ENCODE measurements around the gene CRNKL1. TPM values are rescaled to one million over a fixed set of nuclear protein-coding genes. Genes with fewer than 3 reads are reported as not detected.
A peak's percentile ranks its signal among the peaks of the same experiment; 100 is the strongest.

CRNKL1 gene
- polyA plus RNA-seq, 1 of the 3 experiments (the other 2 are of a cell fraction), result 7.6 TPM

DNA sequence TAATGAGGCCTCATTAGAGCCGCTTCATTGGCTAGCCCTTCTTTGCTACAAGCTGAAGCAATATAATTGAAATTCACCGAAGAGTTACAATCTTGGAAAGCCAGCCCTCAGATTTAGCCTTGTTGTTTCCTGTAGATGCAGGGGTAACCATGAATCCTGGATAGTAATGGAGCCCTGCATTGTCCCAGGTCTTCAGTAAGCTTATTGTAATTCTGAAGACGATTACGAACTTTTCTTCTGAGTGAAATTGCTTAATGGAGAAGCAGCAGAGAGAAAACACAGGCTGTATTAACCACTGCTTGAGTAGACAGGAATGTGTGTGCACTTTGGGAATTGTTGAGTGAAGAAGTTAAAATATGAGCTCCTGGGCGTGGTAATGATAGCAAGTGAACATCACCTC lies 61.4 kb downstream of the CRNKL1 start:
- peaks cover 31 to 50% of the 10 kb centered on the region in 2 experiments for H3K4me1 ChIP-seq (ENCODE audit: control insufficient read depth in 1 of 2, insufficient read depth in 2 of 2, low read depth in 1 of 2, low read length in 1 of 2)
- H3F3A ChIP-seq (replicated peaks; ENCODE audit: insufficient read depth), result peaks cover 41% of the 10 kb centered on the region
- H3K36me3 ChIP-seq (replicated peaks in 1 of 2; ENCODE audit: control insufficient read depth in 1 of 2, insufficient read depth in 2 of 2, low read length in 1 of 2), result no peaks in the 10 kb centered on the region
- WGBS (ENCODE audit: low lambda C conversion rate), result 97% methylated on average over 5 of the region's 5 CpGs
- H3K9me2 ChIP-seq, result no peaks in the 10 kb centered on the region
- TF ChIP-seq ELF1 (IDR thresholded peaks at IDR 0.05), result no peak
- TF ChIP-seq JUND (IDR thresholded peaks at IDR 0.05), result no peak
- TF ChIP-seq SMC3 (IDR thresholded peaks at IDR 0.05; ENCODE audit: low read depth, low read length), result no peak
- no peak for TF ChIP-seq IRF3 (IDR thresholded peaks at IDR 0.05; ENCODE audit: low read depth, low read length)
- no peak for TF ChIP-seq GATA2 (CRISPR knock-in tag; IDR thresholded peaks at IDR 0.05)
- TF ChIP-seq CTCF (IDR thresholded peaks at IDR 0.05), result no peak
- DNase-seq, result no peak
- no peak overlapping the region for H3K4me2 ChIP-seq
- H3K9me3 ChIP-seq, result no peaks in the 10 kb centered on the region
- CTCF ChIA-PET, result interaction anchor here (1.0 to 2.4 kb wide), 3 partner anchors 14 to 298 kb away, joined by 3 to 6 read pairs (median 4); no protein-coding TSS in a partner anchor
- no peak overlapping the region for H2AFZ ChIP-seq (ENCODE audit: low read depth)
- no peak overlapping the region for H3K9ac ChIP-seq
- H3K27ac ChIP-seq (ENCODE audit: low read depth in 2 of 2, low read length in 1 of 2), result peak overlapping the region in 1 of 2 experiments; percentile 99; a peak in 2 of 4 replicates
- POLR2A ChIA-PET, result no interaction called here
- H3K4me3 ChIP-seq (ENCODE audit: low read depth in 2 of 2, low read length in 1 of 2), result no peak overlapping the region
- H4K20me1 ChIP-seq (ENCODE audit: insufficient read depth), result no peaks in the 10 kb centered on the region
- no peaks in the 10 kb centered on the region for H3K27me3 ChIP-seq (ENCODE audit: insufficient read depth)
- H3K79me2 ChIP-seq (ENCODE audit: insufficient read depth), result peaks cover 17% of the 10 kb centered on the region; the same call in 1 of the 2 replicates

- 84% methylated on average over 4 of the region's 4 CpGs for WGBS (ENCODE audit: low lambda C conversion rate)
- peaks cover 6 to 25% of the 10 kb centered on the region in 2 experiments for H3K4me1 ChIP-seq (ENCODE audit: control insufficient read depth in 1 of 2, insufficient read depth in 2 of 2, low read depth in 1 of 2, low read length in 1 of 2)
- peaks cover 10% of the 10 kb centered on the region for H3F3A ChIP-seq (replicated peaks; ENCODE audit: insufficient read depth)
- H3K27ac ChIP-seq (ENCODE audit: low read depth in 2 of 2, low read length in 1 of 2), result peak overlapping the region in 1 of 2 experiments; percentile 72; a peak in 1 of 4 replicates
- no peaks in the 10 kb centered on the region for H4K20me1 ChIP-seq (ENCODE audit: insufficient read depth)
- no peak for DNase-seq
- H3K4me3 ChIP-seq (ENCODE audit: low read depth in 2 of 2, low read length in 1 of 2), result no peak overlapping the region
- ChIA-PET POLR2A (no interaction called here), CTCF (interaction anchor here (0.9 to 1.4 kb wide), 2 partner anchors 10 to 203 kb away, joined by 4 to 5 read pairs; no protein-coding TSS in a partner anchor)
- H2AFZ ChIP-seq (ENCODE audit: low read depth), result no peak overlapping the region
- H3K4me2 ChIP-seq, result no peak overlapping the region
- H3K79me2 ChIP-seq (ENCODE audit: insufficient read depth), result peaks cover 33% of the 10 kb centered on the region
- no peak for TF ChIP-seq USF2 (IDR thresholded peaks at IDR 0.05; ENCODE audit: borderline replicate concordance, low read depth, low read length)
- no peak for TF ChIP-seq TAF1 (IDR thresholded peaks at IDR 0.05; ENCODE audit: borderline replicate concordance, low read depth, low read length)
- TF ChIP-seq POLR2AphosphoS5 (IDR thresholded peaks at IDR 0.05; ENCODE audit: low read depth, low read length), result no peak
- no peak for TF ChIP-seq YY1 (IDR thresholded peaks at IDR 0.05; ENCODE audit: low read depth)
- no peak for TF ChIP-seq SIN3A (IDR thresholded peaks at IDR 0.05; ENCODE audit: borderline replicate concordance, low read depth, low read length)
- TF ChIP-seq GATA2 (CRISPR knock-in tag; IDR thresholded peaks at IDR 0.05), result no peak
- no peak for TF ChIP-seq MAX (IDR thresholded peaks at IDR 0.05; ENCODE audit: low read depth)
- TF ChIP-seq IRF3 (IDR thresholded peaks at IDR 0.05; ENCODE audit: low read depth, low read length), result no peak
- no peak for TF ChIP-seq FOSL2 (IDR thresholded peaks at IDR 0.05; ENCODE audit: borderline replicate concordance, low read depth)
- no peak for TF ChIP-seq ZBTB33 (IDR thresholded peaks at IDR 0.05; ENCODE audit: borderline replicate concordance, low read depth)
- no peak for TF ChIP-seq RXRA (IDR thresholded peaks at IDR 0.05; ENCODE audit: borderline replicate concordance, low read depth)
- TF ChIP-seq RCOR1 (IDR thresholded peaks at IDR 0.05; ENCODE audit: low read length), result no peak
- no peak for TF ChIP-seq FOXM1 (IDR thresholded peaks at IDR 0.05; ENCODE audit: low read depth)
- no peak for TF ChIP-seq CHD2 (IDR thresholded peaks at IDR 0.05; ENCODE audit: low read length, partially characterized antibody)
- TF ChIP-seq MXI1 (IDR thresholded peaks at IDR 0.05; ENCODE audit: low read depth, low read length), result no peak
- TF ChIP-seq FOXJ3 (CRISPR knock-in tag; IDR thresholded peaks at IDR 0.05), result no peak
- no peak overlapping the region for H3K9ac ChIP-seq
- H3K36me3 ChIP-seq (replicated peaks in 1 of 2; ENCODE audit: control insufficient read depth in 1 of 2, insufficient read depth in 2 of 2, low read length in 1 of 2), result no peaks in the 10 kb centered on the region
- H3K27me3 ChIP-seq (ENCODE audit: insufficient read depth), result no peaks in the 10 kb centered on the region
- H3K9me2 ChIP-seq, result no peaks in the 10 kb centered on the region
- H3K9me3 ChIP-seq, result no peaks in the 10 kb centered on the region
These were observed 65.2 kb downstream of the CRNKL1 start for GRCh38 chr20:19987046-19987445.

All from SK-N-SH (cell line).